ENCODE results near the gene ADCK1.
A peak's percentile ranks its signal among the peaks of the same experiment; 100 is the strongest.
"Not testable (repeated sequence)": the region's sequence is repeated elsewhere in the genome, so short reads cannot be mapped to it uniquely, and the experiment has no call there.

The ADCK1 gene

GRCh38 chr14:77799863-77800730 lies at the start of gene ADCK1:
TSS of gene ADCK1 (plus strand) at chr14:77800109. CDS start at chr14:77818979, 18,870 bp downstream.
- DNase-seq: peak; percentile 85

- DNase-seq: no peak
Observed at GRCh38 chr14:77752266-77752665, 47.6 kb upstream of the ADCK1 start.

GRCh38 chr14:77752799-77753516 lies 47.0 kb upstream of the ADCK1 start:
- no peak for DNase-seq

GRCh38 chr14:77760381-77761204 lies 39.3 kb upstream of the ADCK1 start, which contains the start of gene SNW1:
TSS of gene SNW1 (minus strand) at chr14:77761156. CDS start at chr14:77761127, 29 bp downstream.
- peak; percentile 95 for DNase-seq

GRCh38 chr14:77761205-77761931 lies 38.5 kb upstream of the ADCK1 start:
- DNase-seq: peak; percentile 66

GRCh38 chr14:77763316-77763715 lies 36.6 kb upstream of the ADCK1 start:
- no peak for DNase-seq

GRCh38 chr14:77763978-77764377 lies 35.9 kb upstream of the ADCK1 start:
- DNase-seq: no peak

GRCh38 chr14:77768442-77769069 lies 31.4 kb upstream of the ADCK1 start:
- not testable (repeated sequence) for DNase-seq

- not testable (repeated sequence) for DNase-seq
Observed at GRCh38 chr14:77773966-77774365, 25.9 kb upstream of the ADCK1 start.

GRCh38 chr14:77782202-77782601 lies 17.7 kb upstream of the ADCK1 start:
- DNase-seq: no peak

- DNase-seq: no peak
Observed at GRCh38 chr14:77786148-77786547, 13.8 kb upstream of the ADCK1 start.

- DNase-seq: no peak
Observed at GRCh38 chr14:77790566-77791224, 9.2 kb upstream of the ADCK1 start.

GRCh38 chr14:77791225-77791600 lies 8.7 kb upstream of the ADCK1 start:
- no peak for DNase-seq

- not testable (repeated sequence) for DNase-seq
Observed at GRCh38 chr14:77793255-77793654, 6.7 kb upstream of the ADCK1 start.

- no peak for DNase-seq
Observed at GRCh38 chr14:77794357-77794756, 5.6 kb upstream of the ADCK1 start.

GRCh38 chr14:77799456-77799855 lies 453 bp upstream of the ADCK1 start:
- DNase-seq: not testable (repeated sequence)

GRCh38 chr14:77800814-77801213 lies 905 bp downstream of the ADCK1 start:
- DNase-seq: no peak

- DNase-seq: peak; percentile 58
Observed at GRCh38 chr14:77804592-77804991, 4.7 kb downstream of the ADCK1 start.

- DNase-seq: no peak
Observed at GRCh38 chr14:77805706-77806105, 5.8 kb downstream of the ADCK1 start.

- DNase-seq: no peak
Observed at GRCh38 chr14:77808250-77808649, 8.3 kb downstream of the ADCK1 start.

GRCh38 chr14:77809011-77809410 lies 9.1 kb downstream of the ADCK1 start:
- no peak for DNase-seq

Data from OCI-M1 (cell line).